SK-N-SH treated with all-trans-retinoic acid at 6 μM for 48 hours (cell line): Measurements from ENCODE around the gene DLG3.

ENCODE experiments used
- ATAC-seq: fragments of 200-7000 bp; cut with Tn5 transposase; 3 replicates; pipeline ENCODE4 v1.9.1; 2020; ENCODE audit warnings: mild to moderate bottlenecking, moderate library complexity
- ARNTL ChIP-seq: fragments of 450-650 bp; formaldehyde crosslinking; IDR thresholded peaks from 2 replicates; pipeline ENCODE4 v1.5.0; 2020; ENCODE audit warnings: low read depth, mild to moderate bottlenecking, moderate library complexity, borderline replicate concordance
- BACH2 ChIP-seq: fragments of 250-450 bp; sonication (Bioruptor Pico); IDR thresholded peaks from 2 replicates; pipeline ENCODE4 v1.9.0; 2021; ENCODE audit warnings: mild to moderate bottlenecking, borderline replicate concordance
- CSDC2 ChIP-seq: fragments of 250-450 bp; sonication (Bioruptor Pico); IDR thresholded peaks from 2 replicates; pipeline ENCODE4 v1.5.0; 2020; ENCODE audit warnings: mild to moderate bottlenecking, moderate library complexity
- ESRRG ChIP-seq: fragments of 250-450 bp; sonication (Bioruptor Pico); IDR thresholded peaks from 2 replicates; pipeline ENCODE4 v1.6.1; 2021; ENCODE audit warnings: mild to moderate bottlenecking
- GLIS3 ChIP-seq: fragments of 250-450 bp; sonication (Bioruptor Pico); IDR thresholded peaks from 2 replicates; pipeline ENCODE4 v1.5.0; 2020; ENCODE audit warnings: mild to moderate bottlenecking, moderate library complexity
- OSR1 ChIP-seq: fragments of 250-450 bp; sonication (Bioruptor Pico); IDR thresholded peaks from 2 replicates; pipeline ENCODE4 v1.8.0; 2022; ENCODE audit warnings: moderate library complexity, mild to moderate bottlenecking, inconsistent platforms
- PPARA ChIP-seq: fragments of 250-450 bp; sonication (Bioruptor Pico); IDR thresholded peaks from 2 replicates; pipeline ENCODE4 v1.5.0; 2020; ENCODE audit warnings: mild to moderate bottlenecking, borderline replicate concordance
- RARB ChIP-seq: fragments of 250-450 bp; sonication (Bioruptor Pico); IDR thresholded peaks from 2 replicates; pipeline ENCODE4 v1.8.0; 2021; ENCODE audit warnings: mild to moderate bottlenecking, moderate library complexity
- SNAI2 ChIP-seq: fragments of 250-450 bp; sonication (Bioruptor Pico); IDR thresholded peaks from 2 replicates; pipeline ENCODE4 v1.5.0; 2020; ENCODE audit warnings: mild to moderate bottlenecking, moderate library complexity
- TCF4 ChIP-seq: fragments of 250-450 bp; sonication (Bioruptor Pico); IDR thresholded peaks from 2 replicates; pipeline ENCODE4 v1.8.0; 2021; ENCODE audit warnings: mild to moderate bottlenecking, moderate library complexity, borderline replicate concordance
- TOX ChIP-seq: fragments of 250-450 bp; sonication (Bioruptor Pico); IDR thresholded peaks from 2 replicates; pipeline ENCODE4 v1.8.0; 2021; ENCODE audit warnings: mild to moderate bottlenecking, moderate library complexity, borderline replicate concordance
- ZC3H10 ChIP-seq: fragments of 250-450 bp; sonication (Bioruptor Pico); IDR thresholded peaks from 2 replicates; pipeline ENCODE4 v1.5.1; 2021; ENCODE audit warnings: mild to moderate bottlenecking, moderate library complexity
- ZFP30 ChIP-seq: fragments of 450-650 bp; formaldehyde crosslinking; IDR thresholded peaks from 2 replicates; pipeline ENCODE4 v1.5.0; 2022; ENCODE audit warnings: mild to moderate bottlenecking, moderate library complexity
- ZNF565 ChIP-seq: fragments of 450-650 bp; formaldehyde crosslinking; conservative IDR thresholded peaks from 2 replicates; pipeline ENCODE4 v1.5.0; 2020; ENCODE audit warnings: low read depth, mild to moderate bottlenecking, moderate library complexity
- ZNF70 ChIP-seq: fragments of 450-650 bp; formaldehyde crosslinking; IDR thresholded peaks from 2 replicates; pipeline ENCODE4 v1.5.0; 2020; ENCODE audit warnings: mild to moderate bottlenecking, moderate library complexity
- ZNF8 ChIP-seq: fragments of 450-650 bp; formaldehyde crosslinking; IDR thresholded peaks from 2 replicates; pipeline ENCODE4 v1.5.0; 2020; ENCODE audit warnings: mild to moderate bottlenecking, moderate library complexity
- TF ChIP-seq, protein P1 (sequence below): fragments of 250-450 bp; sonication (Bioruptor Pico); IDR thresholded peaks from 2 replicates; pipeline ENCODE4 v1.5.0; 2020; ENCODE audit warnings: mild to moderate bottlenecking, moderate library complexity
- TF ChIP-seq, protein P2 (sequence below): fragments of 250-450 bp; sonication (Bioruptor Pico); IDR thresholded peaks from 2 replicates; pipeline ENCODE4 v1.5.1; 2021; ENCODE audit warnings: mild to moderate bottlenecking, moderate library complexity
- TF ChIP-seq, protein P3 (sequence below): fragments of 250-450 bp; sonication (Bioruptor Pico); IDR thresholded peaks from 2 replicates; pipeline ENCODE4 v1.8.0; 2021; ENCODE audit warnings: low read depth, mild to moderate bottlenecking, moderate library complexity, borderline replicate concordance
- TF ChIP-seq, protein P4 (sequence below): fragments of 250-450 bp; sonication (Bioruptor Pico); IDR thresholded peaks from 2 replicates; pipeline ENCODE4 v1.8.0; 2020; ENCODE audit warnings: mild to moderate bottlenecking, moderate library complexity, borderline replicate concordance

Gene DLG3

DNA sequence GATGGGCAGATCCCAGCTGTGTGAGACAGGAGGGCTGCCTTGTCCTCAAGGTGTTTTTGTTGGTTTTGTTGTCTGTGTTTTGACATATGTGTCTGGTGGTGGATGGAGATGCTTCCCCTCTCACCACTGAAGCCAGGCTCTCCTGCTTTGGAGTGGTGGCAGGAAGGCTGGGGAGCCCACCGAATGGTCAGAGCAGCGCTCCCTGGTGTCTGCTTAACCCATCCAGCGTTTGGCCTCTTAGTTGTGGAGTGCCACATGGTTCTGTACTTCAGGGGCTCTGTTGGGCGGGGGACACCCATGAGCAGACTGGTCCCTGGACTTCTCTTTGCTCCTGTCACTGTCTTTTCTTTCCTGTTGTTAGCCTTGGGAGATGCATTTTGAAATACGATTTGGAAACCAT lies 51.9 kb downstream of the DLG3 start:
- no peak for ATAC-seq
- TF ChIP-seq ZNF565 (CRISPR knock-in tag) (no peak), ZFP30 (CRISPR knock-in tag) (no peak), ARNTL (CRISPR knock-in tag) (no peak), ZNF8 (CRISPR knock-in tag) (no peak), BACH2 (CRISPR knock-in tag) (no peak), PPARA (no peak)
- TF ChIP-seq, protein P1, sequence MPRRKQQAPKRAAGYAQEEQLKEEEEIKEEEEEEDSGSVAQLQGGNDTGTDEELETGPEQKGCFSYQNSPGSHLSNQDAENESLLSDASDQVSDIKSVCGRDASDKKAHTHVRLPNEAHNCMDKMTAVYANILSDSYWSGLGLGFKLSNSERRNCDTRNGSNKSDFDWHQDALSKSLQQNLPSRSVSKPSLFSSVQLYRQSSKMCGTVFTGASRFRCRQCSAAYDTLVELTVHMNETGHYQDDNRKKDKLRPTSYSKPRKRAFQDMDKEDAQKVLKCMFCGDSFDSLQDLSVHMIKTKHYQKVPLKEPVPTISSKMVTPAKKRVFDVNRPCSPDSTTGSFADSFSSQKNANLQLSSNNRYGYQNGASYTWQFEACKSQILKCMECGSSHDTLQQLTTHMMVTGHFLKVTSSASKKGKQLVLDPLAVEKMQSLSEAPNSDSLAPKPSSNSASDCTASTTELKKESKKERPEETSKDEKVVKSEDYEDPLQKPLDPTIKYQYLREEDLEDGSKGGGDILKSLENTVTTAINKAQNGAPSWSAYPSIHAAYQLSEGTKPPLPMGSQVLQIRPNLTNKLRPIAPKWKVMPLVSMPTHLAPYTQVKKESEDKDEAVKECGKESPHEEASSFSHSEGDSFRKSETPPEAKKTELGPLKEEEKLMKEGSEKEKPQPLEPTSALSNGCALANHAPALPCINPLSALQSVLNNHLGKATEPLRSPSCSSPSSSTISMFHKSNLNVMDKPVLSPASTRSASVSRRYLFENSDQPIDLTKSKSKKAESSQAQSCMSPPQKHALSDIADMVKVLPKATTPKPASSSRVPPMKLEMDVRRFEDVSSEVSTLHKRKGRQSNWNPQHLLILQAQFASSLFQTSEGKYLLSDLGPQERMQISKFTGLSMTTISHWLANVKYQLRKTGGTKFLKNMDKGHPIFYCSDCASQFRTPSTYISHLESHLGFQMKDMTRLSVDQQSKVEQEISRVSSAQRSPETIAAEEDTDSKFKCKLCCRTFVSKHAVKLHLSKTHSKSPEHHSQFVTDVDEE (CRISPR knock-in tag) = no peak
- TF ChIP-seq, protein P2, sequence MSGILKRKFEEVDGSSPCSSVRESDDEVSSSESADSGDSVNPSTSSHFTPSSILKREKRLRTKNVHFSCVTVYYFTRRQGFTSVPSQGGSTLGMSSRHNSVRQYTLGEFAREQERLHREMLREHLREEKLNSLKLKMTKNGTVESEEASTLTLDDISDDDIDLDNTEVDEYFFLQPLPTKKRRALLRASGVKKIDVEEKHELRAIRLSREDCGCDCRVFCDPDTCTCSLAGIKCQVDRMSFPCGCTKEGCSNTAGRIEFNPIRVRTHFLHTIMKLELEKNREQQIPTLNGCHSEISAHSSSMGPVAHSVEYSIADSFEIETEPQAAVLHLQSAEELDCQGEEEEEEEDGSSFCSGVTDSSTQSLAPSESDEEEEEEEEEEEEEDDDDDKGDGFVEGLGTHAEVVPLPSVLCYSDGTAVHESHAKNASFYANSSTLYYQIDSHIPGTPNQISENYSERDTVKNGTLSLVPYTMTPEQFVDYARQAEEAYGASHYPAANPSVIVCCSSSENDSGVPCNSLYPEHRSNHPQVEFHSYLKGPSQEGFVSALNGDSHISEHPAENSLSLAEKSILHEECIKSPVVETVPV (CRISPR knock-in tag) = no peak
- TF ChIP-seq, protein P3, sequence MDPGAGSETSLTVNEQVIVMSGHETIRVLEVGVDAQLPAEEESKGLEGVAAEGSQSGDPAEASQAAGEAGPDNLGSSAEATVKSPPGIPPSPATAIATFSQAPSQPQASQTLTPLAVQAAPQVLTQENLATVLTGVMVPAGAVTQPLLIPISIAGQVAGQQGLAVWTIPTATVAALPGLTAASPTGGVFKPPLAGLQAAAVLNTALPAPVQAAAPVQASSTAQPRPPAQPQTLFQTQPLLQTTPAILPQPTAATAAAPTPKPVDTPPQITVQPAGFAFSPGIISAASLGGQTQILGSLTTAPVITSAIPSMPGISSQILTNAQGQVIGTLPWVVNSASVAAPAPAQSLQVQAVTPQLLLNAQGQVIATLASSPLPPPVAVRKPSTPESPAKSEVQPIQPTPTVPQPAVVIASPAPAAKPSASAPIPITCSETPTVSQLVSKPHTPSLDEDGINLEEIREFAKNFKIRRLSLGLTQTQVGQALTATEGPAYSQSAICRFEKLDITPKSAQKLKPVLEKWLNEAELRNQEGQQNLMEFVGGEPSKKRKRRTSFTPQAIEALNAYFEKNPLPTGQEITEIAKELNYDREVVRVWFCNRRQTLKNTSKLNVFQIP (CRISPR knock-in tag) = no peak

DNA sequence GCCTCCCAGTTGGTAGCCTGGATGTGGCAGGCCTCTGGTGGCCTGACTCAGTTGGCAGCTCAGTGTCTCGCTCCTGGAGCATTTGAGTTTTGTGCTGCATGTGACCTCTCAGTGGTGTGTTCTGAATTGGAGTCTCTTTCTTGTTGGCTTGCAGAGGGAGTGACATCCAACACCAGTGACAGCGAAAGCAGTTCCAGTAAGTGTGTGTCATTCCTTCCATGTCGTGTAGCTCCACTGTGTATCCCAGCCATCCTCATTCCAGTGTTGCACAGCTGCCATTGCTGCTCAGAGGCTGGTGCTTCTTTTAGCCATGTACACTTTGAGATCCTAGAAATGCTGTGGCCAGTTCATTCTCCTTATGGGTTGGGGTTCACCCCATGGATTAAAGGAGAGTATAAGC lies 52.4 kb downstream of the DLG3 start:
- ATAC-seq = no peak
- TF ChIP-seq PPARA = no peak
- no peak for TF ChIP-seq RARB (CRISPR knock-in tag)
- no peak for TF ChIP-seq ZNF565 (CRISPR knock-in tag)
- no peak for TF ChIP-seq ZNF70 (CRISPR knock-in tag)
- no peak for TF ChIP-seq CSDC2
- TF ChIP-seq OSR1 = no peak
- TF ChIP-seq, protein P1 (CRISPR knock-in tag) = no peak
- TF ChIP-seq TOX (CRISPR knock-in tag) = no peak
- TF ChIP-seq, protein P3 (CRISPR knock-in tag) = no peak
- TF ChIP-seq BACH2 (CRISPR knock-in tag) = no peak
- TF ChIP-seq, protein P4, sequence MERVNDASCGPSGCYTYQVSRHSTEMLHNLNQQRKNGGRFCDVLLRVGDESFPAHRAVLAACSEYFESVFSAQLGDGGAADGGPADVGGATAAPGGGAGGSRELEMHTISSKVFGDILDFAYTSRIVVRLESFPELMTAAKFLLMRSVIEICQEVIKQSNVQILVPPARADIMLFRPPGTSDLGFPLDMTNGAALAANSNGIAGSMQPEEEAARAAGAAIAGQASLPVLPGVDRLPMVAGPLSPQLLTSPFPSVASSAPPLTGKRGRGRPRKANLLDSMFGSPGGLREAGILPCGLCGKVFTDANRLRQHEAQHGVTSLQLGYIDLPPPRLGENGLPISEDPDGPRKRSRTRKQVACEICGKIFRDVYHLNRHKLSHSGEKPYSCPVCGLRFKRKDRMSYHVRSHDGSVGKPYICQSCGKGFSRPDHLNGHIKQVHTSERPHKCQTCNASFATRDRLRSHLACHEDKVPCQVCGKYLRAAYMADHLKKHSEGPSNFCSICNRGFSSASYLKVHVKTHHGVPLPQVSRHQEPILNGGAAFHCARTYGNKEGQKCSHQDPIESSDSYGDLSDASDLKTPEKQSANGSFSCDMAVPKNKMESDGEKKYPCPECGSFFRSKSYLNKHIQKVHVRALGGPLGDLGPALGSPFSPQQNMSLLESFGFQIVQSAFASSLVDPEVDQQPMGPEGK (CRISPR knock-in tag) = no peak
- TF ChIP-seq SNAI2 (CRISPR knock-in tag) = no peak
- no peak for TF ChIP-seq ZFP30 (CRISPR knock-in tag)
- no peak for TF ChIP-seq ARNTL (CRISPR knock-in tag)
- TF ChIP-seq ZC3H10 = no peak
- TF ChIP-seq ESRRG (CRISPR knock-in tag) = no peak
- TF ChIP-seq TCF4 (CRISPR knock-in tag) = no peak
- TF ChIP-seq GLIS3 (CRISPR knock-in tag) = no peak
